ENCODE data around the gene ATF7.

Gene ATF7

GRCh38 chr12:53516758-53517455, 109.3 kb downstream of the ATF7 start:
- H3K4me3 ChIP-seq (ENCODE audit: low read length) = no peak overlapping the region
- DNase-seq (ENCODE audit: low read depth) = no peak

DNA sequence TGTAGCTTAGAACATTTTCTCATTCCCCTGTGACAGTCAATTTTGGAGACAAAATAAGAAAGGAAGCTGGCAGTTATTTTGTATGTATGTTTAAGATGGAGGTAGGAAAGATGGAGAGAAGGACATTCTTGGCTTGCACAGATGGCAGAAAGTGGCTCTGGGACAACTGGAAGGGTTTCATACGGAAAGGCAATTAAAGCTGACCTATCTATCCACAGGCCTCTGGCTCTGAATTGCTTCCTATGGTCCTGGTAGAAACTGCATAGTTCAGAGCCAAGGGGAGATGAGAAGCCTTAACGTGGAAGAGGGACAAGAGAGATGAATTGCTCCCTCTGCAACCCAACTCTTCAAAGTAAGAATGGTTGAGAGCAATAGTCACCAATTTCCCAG, 110.9 kb downstream of the ATF7 start:
- no peak for TF ChIP-seq CTCF (IDR thresholded peaks at IDR 0.05; ENCODE audit: insufficient read depth, low read depth, low read length, missing control alignments)
- H3K4me3 ChIP-seq (ENCODE audit: low read length) = no peak overlapping the region
- no peak for DNase-seq (ENCODE audit: low read depth)

More at GRCh38 chr12:53516758-53517455, 109.3 kb downstream of the ATF7 start:
- no peak for TF ChIP-seq CTCF (IDR thresholded peaks at IDR 0.05; ENCODE audit: insufficient read depth, low read depth, low read length, missing control alignments)

DNA sequence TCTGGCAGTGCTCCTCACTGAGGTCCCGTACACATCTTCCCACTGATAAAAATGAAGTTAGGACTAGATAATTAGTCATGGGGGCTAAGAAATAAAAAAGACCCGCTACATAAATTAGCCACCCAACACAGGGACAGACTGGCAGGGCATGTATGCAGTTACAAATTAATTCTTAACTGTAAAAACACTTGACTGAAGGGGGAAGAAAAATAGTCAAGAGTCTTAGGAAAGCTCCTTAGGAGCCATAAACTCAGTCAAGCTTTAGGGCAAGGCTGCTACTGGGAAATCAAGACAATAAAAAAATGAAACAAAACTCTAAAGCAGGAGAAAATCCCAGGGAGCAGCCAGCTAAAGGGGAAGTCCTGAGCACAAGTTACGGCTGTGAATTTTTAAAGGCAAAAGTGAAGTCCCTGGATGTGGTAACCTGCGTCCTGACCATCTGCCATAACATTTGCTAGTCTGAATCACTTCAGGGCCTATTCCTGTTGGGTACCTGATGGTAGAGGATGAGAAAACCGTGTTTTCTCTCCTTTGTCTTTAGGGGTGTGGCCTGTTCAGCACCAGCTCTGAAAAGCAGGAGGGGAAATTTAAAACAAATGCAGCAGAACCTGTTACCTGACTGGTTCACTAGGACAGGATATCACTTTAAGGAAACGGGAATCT, 111.4 kb downstream of the ATF7 start:
- no peak for TF ChIP-seq CTCF (IDR thresholded peaks at IDR 0.05; ENCODE audit: insufficient read depth, low read depth, low read length, missing control alignments)
- no peak overlapping the region for H3K4me3 ChIP-seq (ENCODE audit: low read length)
- DNase-seq (ENCODE audit: low read depth) = no peak

GRCh38 chr12:53513712-53514410, 112.3 kb downstream of the ATF7 start:
- no peak for TF ChIP-seq CTCF (IDR thresholded peaks at IDR 0.05; ENCODE audit: insufficient read depth, low read depth, low read length, missing control alignments)
- no peak overlapping the region for H3K4me3 ChIP-seq (ENCODE audit: low read length)
- DNase-seq (ENCODE audit: low read depth) = no peak

DNA sequence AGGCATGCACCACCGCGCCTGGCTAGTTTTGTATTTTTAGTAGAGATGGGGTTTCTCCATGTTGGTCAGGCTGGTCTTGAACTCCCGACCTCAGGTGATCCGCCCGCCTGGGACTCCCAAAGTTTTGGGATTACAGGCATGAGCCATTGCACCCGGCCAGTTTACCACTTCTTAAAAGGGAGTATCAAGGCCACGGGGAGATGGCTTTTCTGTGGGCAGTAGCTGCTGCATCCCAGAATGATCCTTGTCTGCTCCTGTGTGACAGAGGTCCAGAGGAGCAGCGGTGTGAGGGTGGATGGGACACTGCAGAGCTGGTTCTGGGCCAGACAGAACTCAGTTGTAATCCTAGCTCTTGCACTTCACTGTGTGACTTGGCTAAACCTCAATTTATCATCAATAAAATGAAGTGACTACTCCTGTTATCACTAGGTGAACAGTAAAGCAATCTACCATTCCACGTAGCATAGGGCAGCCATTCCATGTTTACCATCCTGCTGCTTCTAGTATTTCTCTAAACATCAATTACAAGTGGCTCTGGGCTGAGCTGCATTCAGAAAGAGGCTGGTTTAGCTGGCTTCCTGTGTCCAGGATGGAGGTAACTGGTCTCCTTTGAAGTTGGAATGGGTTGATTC, 115.9 kb downstream of the ATF7 start:
- no peak for TF ChIP-seq CTCF (IDR thresholded peaks at IDR 0.05; ENCODE audit: insufficient read depth, low read depth, low read length, missing control alignments)
- H3K4me3 ChIP-seq (ENCODE audit: low read length) = no peak overlapping the region
- no peak for DNase-seq (ENCODE audit: low read depth)

- peak; percentile 97 for TF ChIP-seq CTCF (IDR thresholded peaks at IDR 0.05; ENCODE audit: insufficient read depth, low read depth, low read length, missing control alignments)
These were observed 117.5 kb downstream of the ATF7 start for GRCh38 chr12:53508534-53509170.

More at GRCh38 chr12:53508534-53509170, 117.5 kb downstream of the ATF7 start:
- peak; percentile 75 for DNase-seq (ENCODE audit: low read depth)
- H3K4me3 ChIP-seq (ENCODE audit: low read length) = no peak overlapping the region
